ENCODE data around the gene COL6A1. TPM values are rescaled to one million over a fixed set of nuclear protein-coding genes. Genes with fewer than 3 reads are reported as not detected.

Gene COL6A1
- total RNA-seq, 1 donor from 2014 or later, result 65.5 TPM

- TF ChIP-seq CTCF (IDR thresholded peaks at IDR 0.05; ENCODE audit: unreplicated experiment), result no peak
- Mint-ChIP-seq H3K9me3 (ENCODE audit: unreplicated experiment) (no peaks in the 10 kb centered on the region), H3K4me1 (ENCODE audit: unreplicated experiment) (no peaks in the 10 kb centered on the region), H3K4me3 (ENCODE audit: unreplicated experiment) (peak overlapping the region; percentile 42), H3K27me3 (ENCODE audit: unreplicated experiment) (peaks cover 9% of the 10 kb centered on the region), H3K36me3 (ENCODE audit: low read depth, unreplicated experiment) (peaks cover 11% of the 10 kb centered on the region), H3K27ac (ENCODE audit: unreplicated experiment) (no peak overlapping the region)
- DNase-seq (ENCODE audit: low spot score), result peak; percentile 11
Observed at GRCh38 chr21:45987121-45987711, 5.6 kb downstream of the COL6A1 start.

DNA sequence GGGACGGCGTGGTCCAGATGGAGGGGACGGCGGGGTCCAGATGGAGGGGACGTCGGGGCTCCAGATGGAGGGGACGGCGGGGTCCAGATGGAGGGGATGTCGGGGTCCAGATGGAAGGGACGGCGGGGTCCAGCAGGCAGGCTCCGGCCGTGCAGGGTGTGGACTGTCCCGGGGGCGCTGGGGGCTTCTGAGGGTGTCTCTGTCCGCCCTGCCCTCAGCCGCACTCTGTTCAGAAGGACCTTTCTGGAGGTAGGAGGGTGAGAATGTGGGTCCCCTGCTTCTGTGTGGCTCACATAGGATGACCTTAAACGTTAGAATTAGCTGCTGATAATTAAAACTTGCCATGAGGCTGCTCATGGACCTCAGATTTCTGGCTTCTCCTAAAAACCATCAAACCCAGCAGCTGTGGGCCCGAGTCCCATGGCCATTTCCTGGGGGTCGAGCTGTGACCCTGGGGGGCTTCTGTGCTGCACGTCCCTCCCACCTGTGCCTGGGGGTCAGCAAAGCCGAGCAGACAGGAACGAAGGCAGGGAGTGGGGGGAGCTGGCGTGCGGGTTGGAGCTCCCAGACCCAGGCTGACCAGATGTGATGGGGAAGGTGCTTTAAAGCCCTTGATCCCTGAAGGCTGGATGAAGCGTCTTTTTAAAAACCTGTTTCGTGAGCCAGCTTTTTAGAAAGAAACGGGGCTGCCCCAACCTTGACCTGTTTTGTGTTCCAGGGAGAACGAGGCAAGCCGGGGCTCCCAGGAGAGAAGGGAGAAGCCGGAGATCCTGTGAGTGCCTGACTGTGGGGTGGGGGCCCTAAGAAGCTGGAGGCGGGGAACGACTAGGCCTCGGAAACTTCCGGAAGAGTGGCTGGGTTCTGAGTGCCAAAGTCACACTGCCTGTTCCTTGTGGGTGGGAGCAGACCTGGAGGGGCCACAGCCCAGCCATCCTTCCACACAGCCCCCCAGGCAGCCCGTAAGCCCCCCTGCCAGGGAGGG, 7.1 kb downstream of the COL6A1 start:
- Mint-ChIP-seq H3K27ac (ENCODE audit: unreplicated experiment) (no peak overlapping the region), H3K36me3 (ENCODE audit: low read depth, unreplicated experiment) (peaks cover 11% of the 10 kb centered on the region), H3K4me3 (ENCODE audit: unreplicated experiment) (no peak overlapping the region), H3K9me3 (ENCODE audit: unreplicated experiment) (no peaks in the 10 kb centered on the region), H3K4me1 (ENCODE audit: unreplicated experiment) (no peaks in the 10 kb centered on the region), H3K27me3 (ENCODE audit: unreplicated experiment) (peaks cover 9% of the 10 kb centered on the region)
- peak; percentile 4 for DNase-seq (ENCODE audit: low spot score)
- TF ChIP-seq CTCF (IDR thresholded peaks at IDR 0.05; ENCODE audit: unreplicated experiment), result no peak

DNA sequence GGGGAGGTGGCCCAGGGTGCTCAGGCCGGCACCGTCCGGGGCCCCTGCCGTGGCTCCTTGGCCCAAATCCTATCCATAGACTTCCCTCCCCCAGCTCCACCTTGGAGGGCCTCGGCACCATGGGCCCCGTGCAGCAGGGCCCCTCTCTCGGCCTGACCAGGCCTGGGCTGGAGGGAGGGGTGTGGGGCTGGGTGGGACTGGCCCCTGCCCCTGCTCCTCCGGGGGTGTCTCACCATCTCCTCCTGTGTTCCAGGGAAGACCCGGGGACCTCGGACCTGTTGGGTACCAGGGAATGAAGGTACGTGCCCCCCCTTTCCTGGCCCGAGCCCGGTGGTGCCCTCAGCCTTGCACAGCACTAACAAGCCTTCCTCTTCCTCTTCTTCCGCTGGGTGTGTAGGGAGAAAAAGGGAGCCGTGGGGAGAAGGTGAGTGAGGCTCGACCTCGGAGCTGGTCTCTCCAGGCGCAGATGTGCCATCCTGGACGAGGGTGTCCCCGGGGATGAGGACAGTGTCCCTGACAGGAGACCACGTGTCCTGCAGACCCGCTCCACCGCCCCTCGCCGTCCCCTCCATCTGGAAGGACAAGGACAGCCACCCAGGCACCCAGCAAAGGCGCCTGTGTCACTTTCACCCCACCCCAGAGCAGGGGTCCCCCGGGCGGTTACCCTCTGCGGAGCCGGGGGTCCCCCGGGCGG, 7.9 kb downstream of the COL6A1 start:
- no peaks in the 10 kb centered on the region for H3K9me3 Mint-ChIP-seq (ENCODE audit: unreplicated experiment)
- TF ChIP-seq CTCF (IDR thresholded peaks at IDR 0.05; ENCODE audit: unreplicated experiment), result no peak
- peaks cover 8% of the 10 kb centered on the region for H3K27me3 Mint-ChIP-seq (ENCODE audit: unreplicated experiment)
- no peak overlapping the region for H3K27ac Mint-ChIP-seq (ENCODE audit: unreplicated experiment)
- H3K4me1 Mint-ChIP-seq (ENCODE audit: unreplicated experiment), result no peaks in the 10 kb centered on the region
- H3K4me3 Mint-ChIP-seq (ENCODE audit: unreplicated experiment), result no peak overlapping the region
- peaks cover 9% of the 10 kb centered on the region for H3K36me3 Mint-ChIP-seq (ENCODE audit: low read depth, unreplicated experiment)
- DNase-seq (ENCODE audit: low spot score), result peak; percentile 3

DNA sequence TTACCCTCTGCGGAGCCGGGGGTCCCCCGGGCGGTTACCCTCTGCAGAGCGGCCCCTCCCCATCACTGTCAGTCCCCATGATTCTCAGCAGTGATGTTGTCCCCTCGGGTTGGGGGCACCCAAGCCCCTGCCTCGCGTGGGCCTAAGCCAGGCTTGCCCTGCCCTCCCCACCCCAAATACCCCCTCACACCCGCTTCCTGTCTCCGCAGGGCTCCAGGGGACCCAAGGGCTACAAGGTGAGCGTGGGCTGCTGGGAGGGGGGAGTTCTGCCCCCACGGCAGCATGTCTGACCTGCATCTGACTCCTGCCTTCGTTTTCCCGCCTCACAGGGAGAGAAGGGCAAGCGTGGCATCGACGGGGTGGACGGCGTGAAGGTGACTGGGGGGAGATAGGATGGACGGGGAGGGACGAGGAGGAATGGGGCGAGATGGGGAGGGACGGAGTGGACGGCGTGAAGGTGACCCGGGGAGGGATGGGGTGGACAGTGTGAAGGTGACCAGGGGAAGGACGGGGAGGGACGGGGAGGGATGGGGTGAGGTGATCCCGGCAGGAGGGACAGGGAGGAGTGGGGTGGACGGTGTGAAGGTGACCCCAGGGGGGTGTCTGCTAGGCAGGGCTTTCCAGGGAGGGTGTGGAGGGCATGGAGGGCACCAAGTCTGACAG, 8.6 kb downstream of the COL6A1 start:
- DNase-seq (ENCODE audit: low spot score), result peak; percentile 2
- peaks cover 4% of the 10 kb centered on the region for H3K27me3 Mint-ChIP-seq (ENCODE audit: unreplicated experiment)
- no peaks in the 10 kb centered on the region for H3K9me3 Mint-ChIP-seq (ENCODE audit: unreplicated experiment)
- no peaks in the 10 kb centered on the region for H3K4me1 Mint-ChIP-seq (ENCODE audit: unreplicated experiment)
- no peak overlapping the region for H3K27ac Mint-ChIP-seq (ENCODE audit: unreplicated experiment)
- H3K36me3 Mint-ChIP-seq (ENCODE audit: low read depth, unreplicated experiment), result peaks cover 2% of the 10 kb centered on the region
- TF ChIP-seq CTCF (IDR thresholded peaks at IDR 0.05; ENCODE audit: unreplicated experiment), result no peak
- no peak overlapping the region for H3K4me3 Mint-ChIP-seq (ENCODE audit: unreplicated experiment)

Data from endothelial cell (in vitro differentiated cells).